GM19455 (cell line): ENCODE results near the gene RIT2.

ENCODE experiments used
- ATAC-seq: cut with Tn5 transposase; IDR thresholded peaks from one replicate; pipeline ENCODE4 v1.9.1; 2021; ENCODE audit not compliant: unreplicated experiment

RIT2 gene

GRCh38 chr18:42937436-42937835 lies 178.0 kb downstream of the RIT2 start:
- no peak for ATAC-seq

- peak; percentile 66 for ATAC-seq
Observed at GRCh38 chr18:42936289-42936688, 179.2 kb downstream of the RIT2 start.

GRCh38 chr18:42931491-42931890 lies 184.0 kb downstream of the RIT2 start:
- ATAC-seq = no peak

GRCh38 chr18:42929857-42930256 lies 185.6 kb downstream of the RIT2 start:
- no peak for ATAC-seq

- ATAC-seq = no peak
Observed at GRCh38 chr18:42929181-42929580, 186.3 kb downstream of the RIT2 start.

GRCh38 chr18:42925036-42925435 lies 190.4 kb downstream of the RIT2 start:
- no peak for ATAC-seq

- no peak for ATAC-seq
Observed at GRCh38 chr18:42922363-42922762, 193.1 kb downstream of the RIT2 start.

GRCh38 chr18:42921226-42921737 lies 194.2 kb downstream of the RIT2 start:
- ATAC-seq = no peak

GRCh38 chr18:42920621-42921020 lies 194.9 kb downstream of the RIT2 start:
- no peak for ATAC-seq

- no peak for ATAC-seq
Observed at GRCh38 chr18:42915299-42915698, 200.2 kb downstream of the RIT2 start.

GRCh38 chr18:42914476-42914875 lies 201.0 kb downstream of the RIT2 start:
- no peak for ATAC-seq

GRCh38 chr18:42909095-42909494 lies 206.4 kb downstream of the RIT2 start:
- no peak for ATAC-seq

GRCh38 chr18:42906761-42907160 lies 208.7 kb downstream of the RIT2 start:
- no peak for ATAC-seq

GRCh38 chr18:42901161-42901560 lies 214.3 kb downstream of the RIT2 start:
- no peak for ATAC-seq

- ATAC-seq = no peak
Observed at GRCh38 chr18:42893977-42894376, 221.5 kb downstream of the RIT2 start.

GRCh38 chr18:42892181-42892580 lies 223.3 kb downstream of the RIT2 start:
- no peak for ATAC-seq

- no peak for ATAC-seq
Observed at GRCh38 chr18:42891705-42892104, 223.8 kb downstream of the RIT2 start.

- ATAC-seq = no peak
Observed at GRCh38 chr18:42883169-42883568, 232.3 kb downstream of the RIT2 start.

- no peak for ATAC-seq
Observed at GRCh38 chr18:42882122-42882521, 233.4 kb downstream of the RIT2 start.

GRCh38 chr18:42872838-42873237 lies 242.6 kb downstream of the RIT2 start:
- ATAC-seq = no peak

- ATAC-seq = no peak
Observed at GRCh38 chr18:42864876-42865275, 250.6 kb downstream of the RIT2 start.

- no peak for ATAC-seq
Observed at GRCh38 chr18:42861271-42861670, 254.2 kb downstream of the RIT2 start.

- no peak for ATAC-seq
Observed at GRCh38 chr18:42860548-42860947, 254.9 kb downstream of the RIT2 start.

GRCh38 chr18:42860011-42860410 lies 255.5 kb downstream of the RIT2 start:
- no peak for ATAC-seq
